ENCODE measurements around the gene CNTNAP5. TPM values are rescaled to one million over a fixed set of nuclear protein-coding genes. Genes with fewer than 3 reads are reported as not detected.

The CNTNAP5 gene
- total RNA-seq, 1 experiment from 2014 or later: not detected

- Mint-ChIP-seq H3K4me1 (ENCODE audit: low read depth, unreplicated experiment) (no peaks in the 10 kb centered on the region), H3K4me3 (ENCODE audit: low read depth, unreplicated experiment) (no peak overlapping the region), H3K36me3 (ENCODE audit: insufficient read depth, unreplicated experiment) (no peaks in the 10 kb centered on the region), H3K27ac (ENCODE audit: unreplicated experiment) (no peak overlapping the region), H3K27me3 (ENCODE audit: unreplicated experiment) (no peaks in the 10 kb centered on the region), H3K9me3 (ENCODE audit: low read depth, unreplicated experiment) (peaks cover 12% of the 10 kb centered on the region)
- CTCF ChIA-PET: no interaction called here
- no peak for TF ChIP-seq CTCF (IDR thresholded peaks at IDR 0.05; ENCODE audit: unreplicated experiment)
- BruUV-seq (replicated peaks): no TSS peak
- no peak for DNase-seq
- intact Hi-C loops (cut with micrococcal nuclease; ENCODE audit: unreplicated experiment): no loop called here
Measured at GRCh38 chr2:124088616-124089015, 63.5 kb downstream of the CNTNAP5 start.

GRCh38 chr2:124091721-124092120, 66.6 kb downstream of the CNTNAP5 start:
- H3K9me3 Mint-ChIP-seq (ENCODE audit: low read depth, unreplicated experiment): peaks cover 16% of the 10 kb centered on the region
- H3K36me3 Mint-ChIP-seq (ENCODE audit: insufficient read depth, unreplicated experiment): no peaks in the 10 kb centered on the region
- CTCF ChIA-PET: no interaction called here
- intact Hi-C loops (cut with micrococcal nuclease; ENCODE audit: unreplicated experiment): no loop called here
- DNase-seq: no peak
- no TSS peak for BruUV-seq (replicated peaks)
- no peaks in the 10 kb centered on the region for H3K4me1 Mint-ChIP-seq (ENCODE audit: low read depth, unreplicated experiment)
- no peak overlapping the region for H3K4me3 Mint-ChIP-seq (ENCODE audit: low read depth, unreplicated experiment)
- H3K27ac Mint-ChIP-seq (ENCODE audit: unreplicated experiment): no peak overlapping the region
- TF ChIP-seq CTCF (IDR thresholded peaks at IDR 0.05; ENCODE audit: unreplicated experiment): no peak
- no peaks in the 10 kb centered on the region for H3K27me3 Mint-ChIP-seq (ENCODE audit: unreplicated experiment)

- CTCF ChIA-PET: no interaction called here
- Mint-ChIP-seq H3K36me3 (ENCODE audit: insufficient read depth, unreplicated experiment) (no peaks in the 10 kb centered on the region), H3K27ac (ENCODE audit: unreplicated experiment) (no peak overlapping the region), H3K4me3 (ENCODE audit: low read depth, unreplicated experiment) (no peak overlapping the region), H3K27me3 (ENCODE audit: unreplicated experiment) (no peaks in the 10 kb centered on the region), H3K4me1 (ENCODE audit: low read depth, unreplicated experiment) (no peaks in the 10 kb centered on the region), H3K9me3 (ENCODE audit: low read depth, unreplicated experiment) (peaks cover 15% of the 10 kb centered on the region)
- BruUV-seq (replicated peaks): no TSS peak
- intact Hi-C loops (cut with micrococcal nuclease; ENCODE audit: unreplicated experiment): no loop called here
- no peak for DNase-seq
- no peak for TF ChIP-seq CTCF (IDR thresholded peaks at IDR 0.05; ENCODE audit: unreplicated experiment)
Measured at GRCh38 chr2:124092651-124093050, 67.6 kb downstream of the CNTNAP5 start.

- DNase-seq: no peak
- no peak overlapping the region for H3K27ac Mint-ChIP-seq (ENCODE audit: unreplicated experiment)
- no peaks in the 10 kb centered on the region for H3K27me3 Mint-ChIP-seq (ENCODE audit: unreplicated experiment)
- H3K4me1 Mint-ChIP-seq (ENCODE audit: low read depth, unreplicated experiment): no peaks in the 10 kb centered on the region
- H3K9me3 Mint-ChIP-seq (ENCODE audit: low read depth, unreplicated experiment): peaks cover 10% of the 10 kb centered on the region
- CTCF ChIA-PET: no interaction called here
- intact Hi-C loops (cut with micrococcal nuclease; ENCODE audit: unreplicated experiment): no loop called here
- H3K36me3 Mint-ChIP-seq (ENCODE audit: insufficient read depth, unreplicated experiment): no peaks in the 10 kb centered on the region
- no TSS peak for BruUV-seq (replicated peaks)
- no peak overlapping the region for H3K4me3 Mint-ChIP-seq (ENCODE audit: low read depth, unreplicated experiment)
- no peak for TF ChIP-seq CTCF (IDR thresholded peaks at IDR 0.05; ENCODE audit: unreplicated experiment)
Measured at GRCh38 chr2:124104914-124105313, 79.8 kb downstream of the CNTNAP5 start.

- intact Hi-C loops (cut with micrococcal nuclease; ENCODE audit: unreplicated experiment): no loop called here
- Mint-ChIP-seq H3K36me3 (ENCODE audit: insufficient read depth, unreplicated experiment) (no peaks in the 10 kb centered on the region), H3K4me3 (ENCODE audit: low read depth, unreplicated experiment) (no peak overlapping the region), H3K27ac (ENCODE audit: unreplicated experiment) (no peak overlapping the region), H3K9me3 (ENCODE audit: low read depth, unreplicated experiment) (peaks cover 4% of the 10 kb centered on the region), H3K4me1 (ENCODE audit: low read depth, unreplicated experiment) (no peaks in the 10 kb centered on the region), H3K27me3 (ENCODE audit: unreplicated experiment) (no peaks in the 10 kb centered on the region)
- CTCF ChIA-PET: no interaction called here
- TF ChIP-seq CTCF (IDR thresholded peaks at IDR 0.05; ENCODE audit: unreplicated experiment): no peak
- DNase-seq: no peak
- BruUV-seq (replicated peaks): no TSS peak
Measured at GRCh38 chr2:124112206-124112605, 87.1 kb downstream of the CNTNAP5 start.
